GM15510 (cell line): ENCODE data around the gene TMEM117.
A peak's percentile ranks its signal among the peaks of the same experiment; 100 is the strongest.

Source experiments
- POLR2A ChIP-seq: IDR thresholded peaks from 3 replicates; pipeline ENCODE4 v1.6.1; 2011; ENCODE audit warnings: borderline replicate concordance; ENCODE audit not compliant: insufficient read length; ENCODE audit errors: extremely low read depth

Gene TMEM117

DNA sequence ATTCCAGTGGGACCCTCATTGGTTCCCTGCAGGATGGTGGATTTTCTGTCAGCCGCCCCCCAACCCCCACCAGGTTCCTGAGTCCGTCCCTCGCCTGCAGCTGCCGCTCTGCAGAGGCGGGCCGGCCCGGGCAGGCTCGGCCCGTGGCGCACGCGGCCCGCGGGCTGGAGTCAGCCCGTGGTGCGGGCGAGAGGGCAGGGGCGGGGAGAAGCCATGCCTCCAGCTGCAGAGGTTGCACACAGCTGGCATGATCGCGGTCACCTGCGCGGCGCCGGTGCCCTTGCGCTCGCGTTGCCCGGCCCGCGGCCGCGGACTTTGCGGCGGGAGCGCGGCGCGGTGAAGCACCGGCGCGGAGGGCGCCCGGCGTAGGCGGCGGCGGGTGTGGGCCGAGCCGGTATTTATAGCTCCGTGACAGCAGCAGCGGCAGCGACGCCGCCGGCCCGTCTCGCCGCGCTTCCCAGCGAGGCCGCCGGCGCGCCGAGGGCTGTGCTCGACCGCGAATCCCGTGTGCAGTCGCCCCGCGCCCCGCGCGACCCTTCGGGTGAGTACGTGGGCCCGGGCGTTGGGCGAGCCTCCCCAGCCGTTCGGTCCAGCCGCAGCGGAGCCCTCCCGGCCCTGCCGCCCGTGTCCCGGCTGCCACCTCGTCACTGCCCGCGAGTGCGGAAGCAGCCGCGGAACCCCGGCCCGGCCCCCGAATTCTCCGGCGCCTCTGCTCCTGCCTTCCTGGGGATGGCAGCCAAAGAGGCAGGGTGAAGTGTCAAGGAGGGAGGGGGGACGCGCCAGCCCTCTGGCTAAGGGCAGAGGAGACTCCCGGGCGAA is at the start of gene TMEM117:
TMEM117 (plus strand) TSS at position 426 of the 819 bp plus-strand sequence.
- peak; percentile 62 for TF ChIP-seq POLR2A

DNA sequence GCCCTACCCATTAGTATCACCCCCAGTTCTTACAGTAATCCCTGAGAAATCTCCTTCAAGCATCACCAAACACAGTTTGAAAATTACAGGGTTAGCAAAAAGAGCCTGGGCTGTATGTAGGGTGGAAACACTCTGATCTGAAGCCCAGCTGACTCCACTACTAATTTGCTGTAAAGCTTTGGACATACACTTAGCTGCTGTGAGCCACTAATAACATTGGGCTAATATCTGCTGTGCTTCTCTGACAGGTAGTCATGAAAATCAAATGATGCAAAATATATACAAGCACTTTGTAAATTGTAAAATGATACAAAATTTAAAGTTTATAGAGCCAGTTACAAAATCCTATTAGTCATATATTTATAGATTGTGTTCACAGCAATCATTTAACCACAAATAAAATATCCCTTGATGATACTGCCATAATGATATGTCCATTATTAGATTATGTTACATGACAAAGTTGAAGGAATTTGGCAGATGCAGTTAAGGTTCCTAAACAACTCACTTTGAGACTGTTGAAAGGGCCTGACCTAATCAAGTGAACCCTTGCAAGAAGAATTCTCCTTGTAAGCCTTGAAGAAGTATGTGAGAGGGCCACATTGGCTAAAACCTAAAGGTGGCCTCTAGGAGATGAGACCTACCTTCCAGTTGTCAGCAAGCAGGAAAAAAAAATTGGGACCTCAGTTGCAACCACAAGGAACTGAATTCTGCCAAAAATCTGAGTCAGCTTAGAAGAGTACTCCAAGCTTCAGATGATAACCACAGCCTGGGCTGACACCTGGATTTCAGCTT is 48.8 kb upstream of the TMEM117 start:
- no peak for TF ChIP-seq POLR2A

DNA sequence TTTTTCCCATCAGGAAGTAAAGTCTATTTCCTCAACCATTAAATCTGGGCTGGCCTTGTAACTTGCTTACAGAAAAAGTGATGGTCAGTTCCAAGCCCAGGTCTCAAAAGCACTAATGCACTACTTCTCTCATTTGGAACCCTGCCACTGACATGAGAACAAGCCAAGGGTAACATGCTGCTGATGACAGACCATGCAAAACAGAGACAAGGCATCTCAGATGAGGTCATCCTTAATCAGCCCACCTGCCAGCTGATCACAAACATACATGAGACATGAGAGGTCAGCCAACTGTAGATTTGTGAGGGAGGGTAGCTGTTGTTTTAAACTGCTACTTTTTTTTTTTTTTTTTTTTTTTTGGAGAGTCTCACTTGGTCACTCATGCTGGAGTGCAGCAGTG is 45.9 kb upstream of the TMEM117 start:
- TF ChIP-seq POLR2A: no peak

DNA sequence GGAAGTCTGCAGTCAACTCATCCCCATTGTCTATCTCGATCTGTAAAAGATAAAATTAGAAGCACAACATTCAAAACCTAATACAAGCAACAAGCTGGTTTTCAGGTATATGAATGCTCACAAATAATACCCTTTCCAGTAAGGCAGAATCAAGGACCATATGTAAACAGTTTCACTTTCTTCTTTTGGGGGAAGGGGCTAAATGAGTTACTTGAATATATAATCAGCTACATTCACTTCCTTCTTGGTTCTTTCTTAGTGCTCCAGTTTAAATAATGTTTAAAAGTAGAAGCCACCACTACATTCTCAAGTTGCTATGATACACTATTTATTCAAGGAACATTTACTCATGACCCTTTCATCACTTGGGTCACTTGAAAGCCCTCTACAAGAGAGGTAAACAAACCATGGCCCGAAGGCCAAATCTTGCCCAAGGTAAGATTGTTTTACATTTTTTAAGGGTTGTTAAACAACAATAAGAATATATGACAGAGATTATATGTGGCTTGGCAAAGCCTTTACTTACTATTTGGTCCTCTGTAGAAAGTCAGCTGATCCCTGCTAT is 40.1 kb upstream of the TMEM117 start:
- TF ChIP-seq POLR2A: no peak

GRCh38 chr12:43797561-43798217 is 38.2 kb upstream of the TMEM117 start:
- no peak for TF ChIP-seq POLR2A

DNA sequence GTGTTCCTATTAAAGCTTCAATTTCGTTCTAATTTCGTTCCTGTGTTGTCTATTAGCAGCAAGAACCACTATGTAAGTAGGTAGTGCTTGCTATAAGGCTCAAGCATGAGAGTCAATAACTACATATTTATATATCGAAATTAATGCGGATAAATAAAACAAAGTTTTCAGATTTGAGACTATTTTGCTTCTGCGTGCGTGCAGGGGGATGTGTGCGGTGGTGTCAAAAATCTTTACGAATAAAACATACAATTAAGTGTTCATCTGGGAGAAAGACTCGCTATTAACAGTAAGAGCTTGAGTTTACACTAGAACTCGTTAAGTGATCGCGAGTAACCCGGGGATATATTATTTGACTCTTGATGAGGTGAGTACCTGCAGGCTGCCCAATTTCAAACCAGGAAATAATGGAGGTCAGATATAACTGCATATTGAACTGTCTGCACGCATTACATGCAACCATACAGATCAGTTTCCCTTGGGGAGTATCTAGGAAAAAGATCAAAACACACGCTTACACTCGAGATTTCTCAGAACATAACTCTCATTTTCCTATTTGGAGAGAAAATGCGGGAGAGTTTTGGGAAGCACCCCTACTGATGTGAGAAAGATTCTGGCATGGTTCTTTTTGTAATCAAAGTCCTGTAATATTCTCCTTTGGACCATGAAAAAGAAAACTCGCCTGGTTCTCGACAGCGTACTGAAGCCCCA is 30.6 kb upstream of the TMEM117 start:
- no peak for TF ChIP-seq POLR2A

GRCh38 chr12:43805860-43806736 is 29.8 kb upstream of the TMEM117 start, which contains the start of gene TWF1:
Gene TWF1 (minus strand): TSS chr12:43806317. CDS start chr12:43806245, 72 bp downstream.
- TF ChIP-seq POLR2A: peak; percentile 96

DNA sequence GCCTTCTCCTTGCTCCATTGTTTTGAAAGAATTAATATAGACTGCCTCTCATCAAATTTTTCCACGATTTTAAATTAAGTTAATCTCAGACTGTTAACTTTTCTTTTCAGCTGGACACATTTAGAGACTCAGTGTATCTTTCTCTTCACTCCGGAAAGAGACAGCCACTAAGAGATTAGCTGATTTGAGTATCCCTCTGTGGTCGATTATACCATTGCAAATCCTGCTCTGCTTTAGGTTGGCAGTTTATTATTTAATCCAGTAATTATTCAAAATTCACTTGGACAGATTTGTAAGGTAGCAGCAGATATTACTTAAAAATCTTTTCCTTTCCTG is 29.2 kb upstream of the TMEM117 start:
- TF ChIP-seq POLR2A: no peak

DNA sequence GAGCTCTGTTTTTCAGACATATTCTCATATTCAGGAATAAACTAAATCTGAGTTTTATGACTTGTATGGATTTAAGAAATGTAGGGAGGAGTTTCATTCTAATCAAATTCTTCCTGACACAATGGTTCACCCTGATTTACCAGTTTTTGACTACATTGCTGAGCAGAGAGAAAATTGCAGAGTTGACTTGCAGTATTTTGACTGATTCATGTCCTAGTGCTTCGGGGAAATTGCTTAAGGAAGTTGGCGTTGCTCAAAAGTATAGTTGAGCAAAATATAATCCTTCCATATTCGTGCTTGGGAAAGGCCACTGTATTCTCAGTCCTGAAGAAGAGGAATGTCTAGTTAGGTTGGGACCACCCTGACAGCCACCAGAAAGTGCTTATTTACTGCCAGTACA is 28.5 kb upstream of the TMEM117 start:
- TF ChIP-seq POLR2A: no peak

- no peak for TF ChIP-seq POLR2A
Measured at GRCh38 chr12:43812057-43812456, 23.8 kb upstream of the TMEM117 start.

DNA sequence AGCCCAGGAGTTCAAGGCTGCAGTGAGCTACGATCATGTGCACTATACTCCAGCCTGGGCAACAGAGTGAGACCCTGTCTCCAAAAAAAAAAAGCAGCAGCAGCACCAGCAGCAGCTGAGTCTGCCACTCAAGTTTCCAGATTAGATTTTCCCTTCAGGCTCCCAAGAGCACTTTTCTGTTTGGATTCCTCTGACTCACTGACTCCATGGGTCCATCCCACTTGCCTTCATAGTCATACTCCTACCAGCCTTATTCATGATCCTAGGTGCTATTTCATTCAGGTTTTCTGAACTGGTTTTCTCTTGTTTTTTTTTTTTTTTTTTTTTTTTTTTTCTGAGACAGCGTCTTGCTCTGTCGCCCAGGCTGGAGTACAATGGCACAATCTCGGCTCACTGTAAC is 23.0 kb upstream of the TMEM117 start:
- no peak for TF ChIP-seq POLR2A

- no peak for TF ChIP-seq POLR2A
Measured at GRCh38 chr12:43815416-43815815, 20.5 kb upstream of the TMEM117 start.

GRCh38 chr12:43816168-43816567 is 19.7 kb upstream of the TMEM117 start:
- TF ChIP-seq POLR2A: no peak

- no peak for TF ChIP-seq POLR2A
Measured at GRCh38 chr12:43824207-43824775, 11.6 kb upstream of the TMEM117 start.

GRCh38 chr12:43826681-43827080 is 9.2 kb upstream of the TMEM117 start:
- TF ChIP-seq POLR2A: no peak
